Measurements from ENCODE around the gene MTA2. TPM values are rescaled to one million over a fixed set of nuclear protein-coding genes. Genes with fewer than 3 reads are reported as not detected.
A peak's percentile ranks its signal among the peaks of the same experiment; 100 is the strongest.

MTA2 gene
- total and polyA plus RNA-seq, 11 donors, result 18.4 to 55.3 (median 33.7) TPM

DNA sequence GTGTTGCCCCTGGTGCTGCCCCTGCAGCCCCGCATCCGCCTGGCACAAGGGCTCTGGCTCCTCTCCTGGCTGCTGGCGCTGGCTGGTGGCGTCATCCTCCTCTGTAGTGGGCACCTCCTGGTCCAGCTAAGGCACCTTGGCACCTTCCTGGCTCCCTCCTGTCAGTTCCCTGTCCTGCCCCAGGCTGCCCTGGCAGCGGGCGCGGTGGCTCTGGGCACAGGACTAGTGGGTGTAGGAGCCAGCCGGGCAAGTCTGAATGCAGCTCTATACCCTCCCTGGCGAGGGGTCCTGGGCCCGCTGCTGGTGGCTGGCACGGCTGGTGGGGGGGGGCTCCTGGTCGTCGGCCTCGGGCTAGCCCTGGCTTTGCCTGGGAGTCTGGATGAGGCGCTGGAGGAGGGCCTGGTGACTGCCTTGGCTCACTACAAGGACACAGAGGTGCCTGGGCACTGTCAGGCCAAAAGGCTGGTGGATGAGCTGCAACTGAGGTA lies 11.7 kb upstream of the MTA2 start:
- Histone ChIP-seq H3K36me3 (peaks cover 0 to 55% (median 34%) of the 10 kb centered on the region in 9 donors), H3K9me3 (no peaks in the 10 kb centered on the region), H3K4me1 (peaks cover 4 to 37% (median 18%) of the 10 kb centered on the region in 12 donors), H3K27me3 (no peaks in the 10 kb centered on the region), H3K4me3 (peak overlapping the region in 10 of 12 donors; percentile 75 to 99 (median 84)), H3K27ac (peak overlapping the region; percentile 91 to 99 (median 98))
- TF ChIP-seq, protein P1, sequence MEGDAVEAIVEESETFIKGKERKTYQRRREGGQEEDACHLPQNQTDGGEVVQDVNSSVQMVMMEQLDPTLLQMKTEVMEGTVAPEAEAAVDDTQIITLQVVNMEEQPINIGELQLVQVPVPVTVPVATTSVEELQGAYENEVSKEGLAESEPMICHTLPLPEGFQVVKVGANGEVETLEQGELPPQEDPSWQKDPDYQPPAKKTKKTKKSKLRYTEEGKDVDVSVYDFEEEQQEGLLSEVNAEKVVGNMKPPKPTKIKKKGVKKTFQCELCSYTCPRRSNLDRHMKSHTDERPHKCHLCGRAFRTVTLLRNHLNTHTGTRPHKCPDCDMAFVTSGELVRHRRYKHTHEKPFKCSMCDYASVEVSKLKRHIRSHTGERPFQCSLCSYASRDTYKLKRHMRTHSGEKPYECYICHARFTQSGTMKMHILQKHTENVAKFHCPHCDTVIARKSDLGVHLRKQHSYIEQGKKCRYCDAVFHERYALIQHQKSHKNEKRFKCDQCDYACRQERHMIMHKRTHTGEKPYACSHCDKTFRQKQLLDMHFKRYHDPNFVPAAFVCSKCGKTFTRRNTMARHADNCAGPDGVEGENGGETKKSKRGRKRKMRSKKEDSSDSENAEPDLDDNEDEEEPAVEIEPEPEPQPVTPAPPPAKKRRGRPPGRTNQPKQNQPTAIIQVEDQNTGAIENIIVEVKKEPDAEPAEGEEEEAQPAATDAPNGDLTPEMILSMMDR (IDR thresholded peaks at IDR 0.05), result no peak
- no peak for TF ChIP-seq POLR2A (IDR thresholded peaks at IDR 0.05)
- DNase-seq (peak in 2 of 5 donors; percentile 36 to 74), ATAC-seq (peak in 2 of 4 donors; percentile 3 to 4)
- 56 to 77% (median 62%) methylated on average over 4 to 15 of the region's 15 CpGs for WGBS, 4 donors
- intact Hi-C loops (cut with DNase I), result loop anchor here in 3 of 10 donors (5.0 kb wide), 1 partner anchor 34 kb away; the partner anchor contains the start of gene GANAB (in 3 of the 3)

DNA sequence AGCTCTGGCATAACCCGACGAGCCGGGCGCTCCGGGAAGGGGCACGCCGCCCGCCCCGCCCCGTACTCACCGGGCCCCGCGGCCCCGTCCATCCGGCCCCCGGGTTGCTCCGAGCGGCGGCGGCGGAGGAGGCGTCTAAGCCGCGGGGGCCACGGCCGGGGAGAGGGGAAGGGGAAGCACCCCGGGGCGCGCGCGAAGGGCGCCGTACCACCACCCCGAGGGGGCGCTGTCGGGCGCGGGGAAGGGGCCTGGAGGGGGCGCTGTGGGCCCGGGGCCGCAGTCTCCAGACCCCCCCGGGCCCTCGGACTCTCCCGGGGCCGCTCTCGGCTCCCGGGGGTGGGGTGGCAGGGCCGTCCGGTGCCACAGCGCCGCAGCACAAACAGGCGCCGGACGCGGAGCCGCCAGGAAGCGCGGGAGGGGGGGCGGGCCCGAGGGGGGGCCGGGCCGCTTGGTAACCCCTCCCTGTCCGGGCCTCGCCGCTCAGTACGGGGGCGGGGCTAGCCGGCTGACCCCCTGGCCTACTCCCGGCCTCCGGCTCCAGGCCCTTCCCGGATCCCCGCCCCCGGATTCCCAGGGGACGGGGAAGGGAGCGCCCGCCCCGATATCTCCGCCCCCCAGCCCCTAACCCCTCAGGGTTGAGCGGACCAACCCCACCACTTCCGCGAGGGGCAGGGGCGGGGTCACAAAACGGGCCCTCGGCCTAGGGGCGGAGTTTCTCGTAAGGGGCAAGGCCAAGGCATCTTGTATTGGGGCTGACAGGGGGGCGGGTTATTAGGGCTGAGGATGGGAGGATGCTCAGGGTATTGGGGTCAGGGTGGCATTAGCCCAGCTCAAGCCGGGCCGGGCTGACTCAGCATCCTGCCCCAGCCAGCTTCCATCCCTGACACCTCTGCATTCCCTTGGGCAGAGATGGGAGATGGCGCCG lies 11.0 kb upstream of the MTA2 start, which contains the start of the genes EML3 and ROM1:
Gene EML3, minus strand, starts transcription at position 410 of the 925 bp plus-strand sequence. Its CDS starts 318 bp downstream, at position 92.
Gene ROM1, plus strand, starts transcription at position 892 of the 925 bp plus-strand sequence. Its CDS starts 25 bp downstream, at position 917.
- Histone ChIP-seq H3K27ac (peak within 1 kb of the TSS; percentile 91 to 99 (median 98)), H3K9me3 (no peaks in the 10 kb centered on the region), H3K36me3 (peaks cover 0 to 58% (median 37%) of the 10 kb centered on the region in 9 donors), H3K4me1 (peaks cover 4 to 39% (median 18%) of the 10 kb centered on the region in 12 donors), H3K4me3 (peak within 1 kb of the TSS; percentile 70 to 99 (median 82)), H3K27me3 (no peaks in the 10 kb centered on the region)
- TF ChIP-seq POLR2A (IDR thresholded peaks at IDR 0.05), result peak in 1 of 2 donors; percentile 33
- TF ChIP-seq, protein P1 (IDR thresholded peaks at IDR 0.05), result peak; percentile 78 to 100 (median 92)
- DNase-seq (peak; percentile 91 to 95 (median 94)), ATAC-seq (peak; percentile 80 to 91 (median 90))
- intact Hi-C loops (cut with DNase I), result loop anchor here in 3 of 10 donors (5.0 kb wide), 1 partner anchor 35 kb away; the partner anchor contains the start of gene GANAB (in 3 of the 3)
- WGBS, 4 donors, result 0 to 3% (median 2%) methylated on average over 34 to 91 of the region's 91 CpGs

GRCh38 chr11:62611705-62612365 lies 10.2 kb upstream of the MTA2 start:
- H3K27me3 ChIP-seq, result no peaks in the 10 kb centered on the region
- no peaks in the 10 kb centered on the region for H3K9me3 ChIP-seq
- WGBS, 4 donors, result 1 to 2% (median 2%) methylated on average over 31 to 34 of the region's 34 CpGs
- intact Hi-C loops (cut with DNase I), result loop anchor here in 3 of 10 donors (5.0 kb wide), 1 partner anchor 35 kb away; the partner anchor contains the start of gene GANAB (in 3 of the 3)
- DNase-seq (peak; percentile 62 to 75 (median 63)), ATAC-seq (peak in 2 of 4 donors; percentile 8 to 14)
- peak overlapping the region; percentile 70 to 99 (median 82) for H3K4me3 ChIP-seq
- peaks cover 4 to 47% (median 18%) of the 10 kb centered on the region in 12 donors for H3K4me1 ChIP-seq
- peak overlapping the region; percentile 91 to 99 (median 98) for H3K27ac ChIP-seq
- TF ChIP-seq, protein P1 (IDR thresholded peaks at IDR 0.05), result no peak
- TF ChIP-seq POLR2A (IDR thresholded peaks at IDR 0.05), result no peak
- peaks cover 0 to 57% (median 31%) of the 10 kb centered on the region in 9 donors for H3K36me3 ChIP-seq
